Spleen (tissue), 11 donors: Measurements from ENCODE around the gene FAT1. TPM values are rescaled to one million over a fixed set of nuclear protein-coding genes. Genes with fewer than 3 reads are reported as not detected.

Experiments
- DNase-seq: peaks from one replicate; pipeline ENCODE4 v3.0.0-alpha.2; 2020
- H3K27ac ChIP-seq, 8 donors: fragments of 200-600 bp; sonication (generic) in 7 of 8; 1 replicate in 4 of 8; 2 replicates in 4 of 8; pipeline versions ENCODE4 v1.5.0 to v1.8.0; 2016 to 2021; ENCODE audit warnings: inconsistent platforms in 4 of 8, mild to moderate bottlenecking in 4 of 8, moderate library complexity in 1 of 8
- H3K27me3 ChIP-seq, 7 donors: fragments of 200-600 bp; sonication (generic) in 6 of 7; replicated peaks in 1 of 7; 1 replicate in 4 of 7; 2 replicates in 3 of 7; pipeline versions ENCODE4 v1.5.0 to v1.8.0; 2016 to 2021; ENCODE audit warnings: inconsistent platforms in 3 of 7, mild to moderate bottlenecking in 1 of 7
- H3K36me3 ChIP-seq, 6 donors: fragments of 200-600 bp; sonication (generic) in 5 of 6; 1 replicate in 4 of 6; 2 replicates in 2 of 6; pipeline versions ENCODE4 v1.5.0 to v1.8.0; 2016 to 2021; ENCODE audit warnings: inconsistent platforms in 2 of 6
- H3K4me1 ChIP-seq, 6 donors: fragments of 200-600 bp; sonication (generic) in 5 of 6; 1 replicate in 3 of 6; 2 replicates in 3 of 6; pipeline versions ENCODE4 v1.5.0 to v1.8.0; 2016 to 2021; ENCODE audit warnings: inconsistent platforms in 3 of 6
- H3K4me3 ChIP-seq, 8 donors: fragments of 200-600 bp; sonication (generic) in 7 of 8; 1 replicate in 4 of 8; 2 replicates in 4 of 8; pipeline versions ENCODE4 v1.5.0 to v1.8.0; 2016 to 2021; ENCODE audit warnings: inconsistent platforms in 4 of 8, mild to moderate bottlenecking in 4 of 8, moderate library complexity in 2 of 8
- H3K9me3 ChIP-seq, 8 donors: fragments of 200-600 bp; sonication (generic) in 7 of 8; 1 replicate in 4 of 8; 2 replicates in 4 of 8; pipeline versions ENCODE4 v1.5.0 to v1.8.0; 2016 to 2021; ENCODE audit warnings: inconsistent platforms in 4 of 8
- POLR2A ChIP-seq, 3 donors: fragments of 450-650 bp; IDR thresholded peaks; one replicate each; pipeline ENCODE4 v1.5.1; 2017; ENCODE audit warnings: antibody characterized with exemption in 3 of 3, mild to moderate bottlenecking in 1 of 3
- POLR2AphosphoS5 ChIP-seq, 3 donors: sonication (generic); formaldehyde crosslinking; IDR thresholded peaks; one replicate each; pipeline ENCODE4 v1.5.1; 2017; ENCODE audit warnings: antibody characterized with exemption in 3 of 3
- WGBS, 5 donors: extraction: QIAGEN DNeasy Blood & Tissue Kit in 3 of 5; methylation state at CpG; one replicate each; pipeline versions ENCODE4 v1.1.5 to v1.1.7; 2013 to 2018; 5-methylcytosine and 5-hydroxymethylcytosine counted together
- intact Hi-C: fragments of 100-400 bp; cut with DNase I; formaldehyde crosslinking; loops from one replicate; pipeline ENCODE4 v1.15.0; 2023; ENCODE audit warnings: low total_unique reads
- polyA plus RNA-seq, 3 donors: library from polyadenylated mRNA; stranded (reverse); fragments of 200-250 nt; gene quantifications; one replicate each; pipeline ENCODE4 v1.2.1, GENCODE V29; 2013
- total RNA-seq, 7 donors: library from RNA; depleted of rRNA in 3 of 7; stranded (reverse); fragments of >200 nt in 3 of 7; fragmentation: NEBNext Ultra II Directional in 4 of 7; extraction: Animal tissue kit (Norgen Biotek cat#: 25700) in 4 of 7; gene quantifications; one replicate each; pipeline versions ENCODE4 v1.1.0 to v1.2.1, GENCODE V29; 2016 to 2021
- TF ChIP-seq, protein P1 (sequence below), 11 experiments: fragments of 200-600 bp in 7 of 11; fragments of 450-650 bp in 4 of 11; sonication (generic) in 4 of 11; IDR thresholded peaks in 8 of 11; conservative IDR thresholded peaks in 3 of 11; 1 replicate in 7 of 11; 2 replicates in 4 of 11; pipeline versions ENCODE4 v1.4.0 to v1.8.0; 2016 to 2021; ENCODE audit warnings: antibody characterized with exemption in 11 of 11, inconsistent platforms in 4 of 11, mild to moderate bottlenecking in 1 of 11
- donor health status: healthy with polysubstance abuse.
- donor health status: DM: no; HTN: no; CAD: no; lungs with moderate emphysema.
- donor health status: DM: no; HTN: no; CAD: no.
- donor health status: Bipolar disorder and iron deficiency.
- donor health status: healthy.
- donor health status: DM: no; HTN: no; CAD: no.
- donor health status: DM: yes; HTN: yes; CAD: no.

The FAT1 gene
- total and polyA plus RNA-seq, 10 donors: 0.87 to 20.0 (median 4.6) TPM

DNA sequence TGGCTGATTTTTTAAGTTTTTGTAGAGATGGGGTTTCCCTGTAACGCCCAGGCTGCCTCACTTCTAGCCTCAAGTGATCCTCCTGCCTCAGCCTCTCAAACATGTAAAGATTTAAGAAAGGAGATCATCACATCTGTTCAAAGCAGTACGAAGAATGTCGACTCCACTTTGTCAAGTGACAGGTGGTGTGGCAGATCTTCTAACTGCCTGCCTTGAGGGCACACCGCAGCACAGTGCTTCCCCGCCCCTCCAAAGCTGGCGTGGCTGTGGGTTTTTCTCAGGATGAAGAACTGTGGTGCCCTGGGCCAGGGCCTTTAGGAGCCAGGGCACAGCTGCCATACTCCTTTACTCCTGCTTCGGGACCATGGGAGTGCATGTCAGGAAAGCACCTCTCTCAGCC lies 125.0 kb downstream of the FAT1 start:
- no peak for DNase-seq
- intact Hi-C loops: no loop called here

DNA sequence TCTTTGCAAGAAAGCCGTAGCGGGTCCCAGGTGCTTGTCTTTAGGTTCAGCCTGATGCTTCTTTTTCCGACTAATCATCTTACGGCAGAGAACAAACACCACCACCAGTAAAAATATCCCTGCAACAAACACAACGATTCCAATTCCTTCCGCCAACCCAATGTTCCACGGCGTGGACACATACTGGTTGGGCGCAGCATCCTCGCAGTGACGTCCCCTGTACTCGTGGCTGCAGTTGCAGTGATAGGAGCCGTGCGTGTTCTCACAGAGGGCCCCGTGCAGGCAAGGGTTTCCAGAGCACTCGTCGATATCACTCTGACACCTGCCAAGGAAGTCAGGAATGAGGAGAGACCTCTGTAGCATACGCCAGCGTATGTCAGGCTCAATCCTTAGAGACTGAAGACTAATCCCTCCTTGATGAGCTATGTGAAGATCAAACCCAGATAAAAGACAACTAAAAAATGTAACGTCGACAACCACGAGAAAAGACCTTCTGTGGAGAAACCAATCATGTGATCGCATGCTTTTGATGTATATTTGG lies 126.7 kb downstream of the FAT1 start:
- Histone ChIP-seq H3K27ac (no peak overlapping the region), H3K27me3 (no peaks in the 10 kb centered on the region), H3K9me3 (no peaks in the 10 kb centered on the region), H3K4me1 (no peaks in the 10 kb centered on the region), H3K4me3 (no peak overlapping the region), H3K36me3 (no peaks in the 10 kb centered on the region)
- intact Hi-C loops: no loop called here
- TF ChIP-seq POLR2A (IDR thresholded peaks at IDR 0.05) (no peak), POLR2AphosphoS5 (IDR thresholded peaks at IDR 0.05) (no peak)
- TF ChIP-seq, protein P1, sequence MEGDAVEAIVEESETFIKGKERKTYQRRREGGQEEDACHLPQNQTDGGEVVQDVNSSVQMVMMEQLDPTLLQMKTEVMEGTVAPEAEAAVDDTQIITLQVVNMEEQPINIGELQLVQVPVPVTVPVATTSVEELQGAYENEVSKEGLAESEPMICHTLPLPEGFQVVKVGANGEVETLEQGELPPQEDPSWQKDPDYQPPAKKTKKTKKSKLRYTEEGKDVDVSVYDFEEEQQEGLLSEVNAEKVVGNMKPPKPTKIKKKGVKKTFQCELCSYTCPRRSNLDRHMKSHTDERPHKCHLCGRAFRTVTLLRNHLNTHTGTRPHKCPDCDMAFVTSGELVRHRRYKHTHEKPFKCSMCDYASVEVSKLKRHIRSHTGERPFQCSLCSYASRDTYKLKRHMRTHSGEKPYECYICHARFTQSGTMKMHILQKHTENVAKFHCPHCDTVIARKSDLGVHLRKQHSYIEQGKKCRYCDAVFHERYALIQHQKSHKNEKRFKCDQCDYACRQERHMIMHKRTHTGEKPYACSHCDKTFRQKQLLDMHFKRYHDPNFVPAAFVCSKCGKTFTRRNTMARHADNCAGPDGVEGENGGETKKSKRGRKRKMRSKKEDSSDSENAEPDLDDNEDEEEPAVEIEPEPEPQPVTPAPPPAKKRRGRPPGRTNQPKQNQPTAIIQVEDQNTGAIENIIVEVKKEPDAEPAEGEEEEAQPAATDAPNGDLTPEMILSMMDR (IDR thresholded peaks at IDR 0.05 in 8 of 11, conservative IDR thresholded peaks at IDR 0.05 in 3 of 11): no peak
- 92 to 96% (median 93%) methylated on average over 23 of the region's 23 CpGs for WGBS, 5 donors
- no peak for DNase-seq

More for the DNA sequence above, 125.0 kb downstream of the FAT1 start:
- H3K4me1 ChIP-seq: no peaks in the 10 kb centered on the region
- H3K27me3 ChIP-seq: no peaks in the 10 kb centered on the region
- TF ChIP-seq, protein P1 (IDR thresholded peaks at IDR 0.05 in 8 of 11, conservative IDR thresholded peaks at IDR 0.05 in 3 of 11): no peak
- TF ChIP-seq POLR2AphosphoS5 (IDR thresholded peaks at IDR 0.05) (no peak), POLR2A (IDR thresholded peaks at IDR 0.05) (no peak)
- H3K9me3 ChIP-seq: no peaks in the 10 kb centered on the region
- H3K36me3 ChIP-seq: no peaks in the 10 kb centered on the region
- H3K27ac ChIP-seq: no peak overlapping the region
- no peak overlapping the region for H3K4me3 ChIP-seq
- 86 to 94% (median 90%) methylated on average over 7 of the region's 7 CpGs for WGBS, 5 donors

DNA sequence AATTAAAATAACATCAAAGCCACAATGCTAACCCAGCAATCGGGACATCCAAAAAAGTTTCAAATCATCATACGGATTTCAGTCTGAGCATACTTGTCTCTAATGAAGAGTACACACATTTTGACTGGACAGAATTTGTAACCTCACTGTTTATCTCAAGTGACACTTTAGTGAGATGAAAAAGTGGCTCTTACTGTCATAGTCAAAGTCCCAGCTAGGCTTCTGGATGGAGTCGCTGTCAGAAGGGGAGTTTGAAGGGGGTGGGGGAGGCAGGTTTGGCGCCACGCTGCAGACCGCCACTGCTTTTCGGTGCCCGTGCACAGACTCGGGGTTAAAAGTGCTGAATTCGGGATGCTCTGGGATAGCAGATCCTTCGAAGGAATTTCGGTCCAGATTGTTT lies 127.3 kb downstream of the FAT1 start:
- intact Hi-C loops: no loop called here
- no peak overlapping the region for H3K27ac ChIP-seq
- H3K4me1 ChIP-seq: no peaks in the 10 kb centered on the region
- 91 to 96% (median 93%) methylated on average over 12 of the region's 12 CpGs for WGBS, 5 donors
- no peaks in the 10 kb centered on the region for H3K27me3 ChIP-seq
- no peak for DNase-seq
- no peak overlapping the region for H3K4me3 ChIP-seq
- TF ChIP-seq, protein P1 (IDR thresholded peaks at IDR 0.05 in 8 of 11, conservative IDR thresholded peaks at IDR 0.05 in 3 of 11): no peak
- TF ChIP-seq POLR2AphosphoS5 (IDR thresholded peaks at IDR 0.05) (no peak), POLR2A (IDR thresholded peaks at IDR 0.05) (no peak)
- H3K36me3 ChIP-seq: no peaks in the 10 kb centered on the region
- H3K9me3 ChIP-seq: no peaks in the 10 kb centered on the region

DNA sequence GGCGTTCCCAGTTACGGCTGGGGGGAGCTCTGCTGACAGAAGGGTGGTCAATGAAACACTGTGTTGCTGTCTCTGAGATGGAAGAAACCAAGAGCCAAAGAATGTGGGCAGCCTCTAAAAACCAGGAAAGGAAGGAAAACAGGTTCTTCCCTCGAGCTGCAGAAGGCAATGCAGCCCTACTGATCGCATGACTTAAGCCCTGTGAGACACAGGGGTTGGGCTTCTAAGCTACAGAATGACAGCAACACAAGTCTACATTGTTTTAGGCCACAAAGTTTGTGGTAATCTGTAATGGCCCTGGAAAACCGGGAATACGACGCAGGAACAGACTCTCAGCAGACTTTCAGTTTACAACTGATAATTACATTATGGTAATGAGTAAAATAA lies 130.1 kb downstream of the FAT1 start:
- H3K36me3 ChIP-seq: no peaks in the 10 kb centered on the region
- intact Hi-C loops: no loop called here
- no peak overlapping the region for H3K27ac ChIP-seq
- H3K27me3 ChIP-seq: no peaks in the 10 kb centered on the region
- H3K4me1 ChIP-seq: no peaks in the 10 kb centered on the region
- H3K9me3 ChIP-seq: no peaks in the 10 kb centered on the region
- no peak overlapping the region for H3K4me3 ChIP-seq
- WGBS, 5 donors: 70 to 82% (median 74%) methylated on average over 7 of the region's 7 CpGs
- TF ChIP-seq POLR2A (IDR thresholded peaks at IDR 0.05): no peak
- TF ChIP-seq POLR2AphosphoS5 (IDR thresholded peaks at IDR 0.05): no peak
- TF ChIP-seq, protein P1 (IDR thresholded peaks at IDR 0.05 in 8 of 11, conservative IDR thresholded peaks at IDR 0.05 in 3 of 11): no peak
- DNase-seq: no peak
